Stimulated activated CD4-positive, alpha-beta T cell treated with anti-CD3 and anti-CD28 coated beads, TNF-alpha, amount 100 ng/mL, for 4 hours (primary cell): ENCODE results near the gene GSDME.

Experiments
- DNase-seq, 3 experiments: peaks; one replicate each; pipeline ENCODE4 v3.0.0-alpha.2; 2020; ENCODE audit warnings: low read depth in 3 of 3

GSDME gene

DNA sequence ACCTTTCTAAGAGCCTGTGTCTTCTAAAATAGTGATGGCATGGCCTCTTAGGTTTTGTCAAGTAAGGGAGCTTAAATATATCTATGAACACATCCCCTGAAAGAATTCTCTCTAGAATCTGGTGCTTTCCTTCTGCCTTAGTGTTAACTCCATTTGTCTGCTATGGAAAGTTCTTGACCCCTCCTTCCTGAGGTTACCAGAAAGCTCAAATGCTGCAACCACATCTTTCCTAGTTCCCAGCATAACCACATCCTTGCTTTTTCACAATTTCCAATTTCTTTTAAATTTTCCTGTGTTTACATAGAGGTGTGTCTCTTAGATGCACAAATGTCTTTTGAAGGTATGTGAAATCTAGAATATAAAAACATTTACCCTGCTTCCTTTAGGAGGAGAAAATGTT, 16.4 kb upstream of the GSDME start:
- DNase-seq, result no peak

DNA sequence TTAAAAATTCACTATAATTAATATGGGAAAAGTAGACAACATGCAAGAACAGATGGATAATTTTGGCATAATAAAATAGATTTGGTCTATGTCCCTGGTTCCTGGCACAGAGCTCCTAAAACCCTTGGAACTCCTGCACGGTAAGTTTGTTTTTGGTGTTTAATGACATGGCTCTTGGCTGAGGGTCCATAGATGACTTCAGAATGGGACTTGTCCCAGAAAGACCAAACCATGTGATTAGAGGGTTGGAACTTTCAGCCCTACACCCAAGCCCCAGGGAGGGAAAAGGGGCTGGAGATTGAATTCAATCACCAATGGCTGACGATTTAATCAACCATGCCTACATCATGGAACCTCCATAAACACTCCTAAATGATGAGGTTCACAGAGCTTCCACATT, 12.6 kb upstream of the GSDME start:
- DNase-seq, result no peak

DNA sequence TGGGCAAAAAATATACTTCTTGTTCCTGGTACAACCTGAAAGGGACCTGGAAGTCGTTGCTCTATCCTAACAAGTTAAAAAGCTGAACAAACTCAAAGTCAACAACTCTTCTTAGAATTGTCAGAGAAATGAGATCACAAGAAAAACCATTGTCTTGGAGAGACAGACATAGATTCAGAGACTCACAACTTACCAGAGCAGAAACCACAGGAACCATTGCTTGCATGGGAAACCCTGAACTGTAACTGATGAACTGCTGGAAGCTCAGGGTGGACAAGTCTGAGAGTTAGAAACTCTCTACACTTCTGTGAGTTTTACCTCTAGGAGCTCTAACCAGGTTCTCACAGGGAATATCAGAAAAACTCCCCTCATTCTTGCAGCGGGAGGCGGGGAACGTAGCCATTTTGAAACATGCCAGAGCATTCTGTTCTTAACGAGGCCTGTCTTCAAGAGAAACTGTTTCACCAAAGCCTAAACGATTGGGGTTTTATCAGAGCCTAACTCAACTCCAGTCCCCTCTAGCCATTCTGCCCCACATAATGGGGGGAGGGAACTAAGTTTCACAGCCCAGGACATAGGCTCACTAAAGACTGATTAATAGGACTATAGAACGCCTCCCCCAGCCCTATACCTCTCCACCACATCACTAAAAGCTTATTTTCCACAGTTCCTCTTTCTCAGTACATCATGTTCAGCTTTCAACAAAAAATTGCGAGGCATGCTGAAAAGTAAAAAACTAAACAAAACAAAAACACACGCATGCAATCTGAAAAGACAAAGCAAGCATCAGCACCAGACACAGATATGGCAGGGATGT, 12.0 kb upstream of the GSDME start:
- DNase-seq, result no peak

DNA sequence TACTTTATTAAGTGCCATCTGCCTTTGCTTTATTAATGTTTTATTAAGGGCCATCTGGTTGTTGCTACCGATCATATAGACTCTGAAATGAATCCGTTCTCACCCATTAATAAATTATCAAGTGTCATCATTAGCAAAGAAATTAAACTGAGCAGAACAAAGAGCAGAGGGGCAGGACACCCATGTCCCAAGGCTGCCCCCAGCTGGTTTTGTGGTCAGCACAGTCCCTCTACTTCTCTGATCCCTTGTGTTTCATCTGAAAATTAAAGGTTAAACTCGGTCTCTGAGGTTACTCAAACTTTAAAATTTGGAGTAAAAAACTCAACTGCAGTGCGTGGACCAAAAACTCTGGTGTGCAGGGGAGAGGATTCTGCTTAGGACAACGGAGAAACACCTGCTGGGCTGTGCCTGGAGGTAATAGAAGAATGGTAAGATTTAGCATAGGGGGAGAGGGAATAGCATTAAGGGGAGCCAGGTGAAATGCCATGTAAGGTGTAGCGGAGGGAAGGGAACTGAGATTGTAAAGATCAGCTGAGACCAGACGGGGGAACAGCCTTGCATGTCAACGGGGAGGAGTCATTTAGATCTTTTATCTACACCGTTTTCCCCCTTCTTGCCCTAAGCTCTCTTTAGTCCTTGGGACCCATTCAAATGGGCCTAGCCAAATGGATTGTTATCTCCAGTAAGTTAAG, 10.8 kb upstream of the GSDME start:
- no peak for DNase-seq

DNA sequence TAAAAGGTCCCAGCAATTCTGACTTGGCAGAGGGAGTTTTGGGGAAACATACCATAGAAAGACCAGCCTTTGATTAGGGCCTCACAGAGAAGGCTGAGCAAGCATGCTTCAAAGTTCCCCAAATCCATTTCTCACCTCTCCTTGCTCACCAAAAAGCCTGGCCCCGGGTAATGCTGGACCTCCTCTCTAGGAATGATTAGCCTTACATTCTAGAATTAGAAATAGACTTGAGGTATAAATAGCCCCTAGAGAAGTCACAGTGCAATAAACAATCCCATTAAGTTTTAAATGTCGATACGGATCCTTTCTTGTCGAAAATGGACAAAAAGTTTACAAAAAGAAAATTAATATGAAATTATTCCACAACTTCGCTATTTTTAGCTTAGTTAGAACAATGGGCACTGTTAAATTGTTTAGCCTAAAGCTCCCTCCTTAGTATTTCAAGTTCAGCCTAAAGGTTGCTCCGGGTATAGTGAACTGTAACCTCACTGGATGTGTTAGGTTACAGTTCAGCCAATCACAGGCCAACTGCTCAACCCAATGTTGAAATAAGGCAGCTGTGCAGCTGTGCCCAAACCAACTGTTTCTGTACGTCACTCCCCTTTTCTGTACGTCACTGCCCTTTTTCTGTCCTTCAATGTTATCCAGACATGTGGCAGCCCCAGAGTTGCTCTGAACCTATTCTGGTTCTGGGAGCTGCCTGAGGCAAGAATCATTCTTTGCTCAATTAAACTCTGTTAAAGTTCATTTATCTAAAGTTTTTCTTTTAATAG, 7.9 kb upstream of the GSDME start:
- DNase-seq, result no peak

DNA sequence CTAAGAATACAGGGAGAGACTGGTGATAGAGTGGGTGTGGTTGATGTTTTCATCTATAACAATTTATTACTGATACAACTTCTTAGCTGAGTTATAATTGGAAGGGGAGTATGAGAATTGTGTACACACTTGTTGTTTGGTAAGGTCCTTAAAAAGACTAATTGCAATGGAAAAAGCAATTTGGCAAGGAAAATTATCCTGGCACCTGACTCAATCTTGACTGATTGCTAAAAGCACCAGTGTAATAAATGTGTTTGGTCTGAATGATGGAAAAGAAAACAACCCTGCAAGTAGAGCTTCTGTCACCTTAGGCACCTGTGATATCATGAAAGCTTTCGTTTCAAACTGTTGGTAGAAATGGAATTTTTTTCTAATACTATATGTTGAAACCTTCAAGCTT, 6.7 kb upstream of the GSDME start:
- DNase-seq, result no peak

DNA sequence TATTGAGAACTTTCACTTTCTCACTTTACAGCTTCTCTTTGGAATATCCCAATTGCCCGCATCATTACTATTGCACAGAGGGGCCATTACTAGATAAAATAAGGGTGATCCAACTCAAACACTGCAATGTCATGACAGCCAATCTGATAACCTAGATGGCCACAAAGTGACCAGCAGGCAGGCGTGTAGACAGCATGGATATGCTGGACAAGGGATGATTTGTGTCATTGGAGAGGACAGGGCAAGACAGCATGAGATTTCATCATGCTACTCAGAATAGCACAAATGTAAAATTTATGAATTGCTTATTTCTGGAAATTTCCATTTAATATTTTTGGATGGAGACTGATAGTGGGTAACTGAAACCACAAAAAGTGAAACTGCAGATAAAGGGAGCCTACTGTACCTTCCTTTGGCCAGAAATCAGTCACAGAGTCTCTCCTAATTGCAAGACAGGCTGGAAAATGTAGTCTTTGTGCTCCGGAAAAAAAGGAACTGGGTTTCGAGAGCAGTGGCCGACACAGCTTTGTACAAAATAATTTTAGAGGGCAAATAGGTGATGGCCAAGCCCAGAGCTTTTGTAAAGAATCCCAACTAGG, 6.1 kb upstream of the GSDME start:
- DNase-seq, result no peak

DNA sequence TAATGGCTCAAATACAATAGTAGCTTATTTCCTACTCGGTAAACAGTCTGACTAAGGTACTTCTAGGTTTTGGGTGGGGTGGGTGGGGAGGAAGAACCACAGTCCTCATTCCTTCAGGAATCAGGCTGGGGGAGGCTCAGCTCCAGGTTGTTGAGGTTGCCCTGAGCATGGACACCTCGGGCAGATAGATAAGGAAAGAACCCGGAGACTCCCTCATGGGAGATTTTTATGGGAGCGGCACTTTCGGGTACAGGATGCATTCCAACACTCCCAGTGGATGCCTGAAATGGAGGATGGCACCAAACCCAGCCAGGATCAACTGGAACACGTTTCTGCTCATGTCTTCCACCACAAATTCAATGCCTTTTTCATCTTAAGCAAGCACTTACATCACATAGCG, 5.5 kb upstream of the GSDME start:
- no peak for DNase-seq

DNA sequence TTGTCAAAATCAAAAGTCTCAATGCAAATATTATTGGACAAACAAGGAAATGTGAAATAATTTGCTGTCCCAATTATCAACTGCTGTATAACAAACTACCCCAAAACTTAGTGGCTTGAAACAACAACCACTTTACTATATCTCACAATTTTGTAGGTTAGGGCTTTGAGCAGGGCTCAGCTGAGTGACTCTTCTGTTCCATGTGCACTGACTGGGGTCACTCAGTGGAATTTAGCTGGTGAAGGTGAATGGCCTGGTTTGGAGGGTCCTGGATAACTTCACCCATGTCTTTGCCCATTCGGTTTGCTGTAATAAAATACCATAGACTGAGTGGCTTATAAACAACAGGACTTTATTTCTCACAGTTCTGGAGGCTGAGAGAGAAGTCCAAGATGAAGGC, 3.7 kb upstream of the GSDME start:
- DNase-seq, result no peak

DNA sequence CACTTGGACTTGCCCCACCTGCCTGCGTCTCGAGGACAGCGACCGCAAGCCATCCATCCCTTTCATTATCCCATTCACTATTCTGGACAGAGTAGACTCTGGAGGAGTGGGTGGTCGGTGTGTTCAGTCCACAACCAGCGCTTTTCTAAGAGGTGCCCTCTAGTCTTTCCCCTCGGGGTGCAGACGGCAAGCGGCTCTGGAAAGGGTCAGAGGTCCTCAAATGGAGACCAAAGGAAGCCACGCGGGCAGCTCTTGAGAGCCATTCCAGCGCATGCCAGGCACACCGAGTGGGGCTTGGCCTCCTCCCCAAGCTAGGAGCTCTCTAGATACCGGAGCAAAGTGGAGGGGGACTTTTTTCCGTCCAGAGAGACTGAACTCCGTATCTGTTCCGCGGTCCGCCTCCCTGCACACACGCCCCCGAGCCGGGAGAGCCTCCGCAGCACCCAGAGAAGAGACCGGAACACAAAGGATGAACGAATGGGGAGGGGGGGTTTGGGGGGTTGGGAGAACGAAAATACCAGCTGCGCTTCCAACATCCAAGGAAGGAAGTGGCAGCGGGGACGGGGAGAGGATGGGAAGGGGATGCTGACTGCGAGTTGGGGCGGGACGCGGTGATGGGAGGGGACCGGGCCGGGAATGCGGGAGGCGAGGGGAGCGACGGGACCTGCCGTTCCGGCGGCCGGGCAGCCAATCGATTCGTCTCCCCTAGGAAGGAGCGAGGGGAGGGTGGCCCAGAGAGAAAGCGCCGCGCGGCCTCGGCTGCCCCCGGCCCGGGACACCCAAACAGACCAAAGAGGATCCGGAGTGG, 515 bp downstream of the GSDME start:
- peak in 1 of 3 experiments; percentile 24 for DNase-seq

DNA sequence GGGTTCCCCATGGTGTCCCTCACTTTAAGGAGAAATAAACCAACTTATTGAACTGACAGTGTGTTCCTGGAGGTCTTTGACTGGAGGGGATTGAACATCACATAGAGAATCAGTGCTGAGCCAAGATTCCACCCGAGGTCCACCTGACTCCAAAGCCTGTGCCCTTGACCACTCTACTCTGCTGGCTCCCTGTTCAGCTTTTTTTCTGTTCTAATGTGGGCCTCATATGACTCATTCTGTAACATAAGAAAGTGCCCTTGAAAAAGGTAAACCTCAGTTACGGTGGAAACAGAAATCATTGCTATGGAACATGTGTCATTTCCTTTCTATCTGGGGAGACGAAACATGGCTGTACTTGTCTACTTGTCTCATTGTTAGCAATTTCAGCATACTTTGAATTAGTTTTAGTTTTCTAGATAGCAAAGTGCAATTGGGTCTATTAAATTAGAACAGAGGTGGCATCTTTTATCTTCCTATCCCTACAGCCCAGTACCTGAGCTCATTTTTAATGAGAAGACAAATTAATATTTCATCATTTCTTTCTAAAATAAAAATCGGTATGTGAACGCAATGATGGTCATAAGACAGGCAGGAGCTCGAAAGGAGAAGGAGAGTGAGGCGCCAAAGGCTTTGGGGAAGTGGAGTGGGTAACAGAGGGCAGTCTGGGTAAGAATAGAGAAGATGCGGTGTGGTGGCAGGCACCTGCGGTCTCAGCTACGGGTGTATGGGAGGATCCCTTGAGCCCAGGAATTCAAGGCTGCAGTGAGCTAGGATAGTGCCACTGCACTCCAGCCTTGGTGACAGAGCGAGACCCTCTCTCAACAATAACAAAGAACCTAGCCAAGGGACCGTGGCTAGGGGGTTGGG, 1.5 kb downstream of the GSDME start:
- no peak for DNase-seq

DNA sequence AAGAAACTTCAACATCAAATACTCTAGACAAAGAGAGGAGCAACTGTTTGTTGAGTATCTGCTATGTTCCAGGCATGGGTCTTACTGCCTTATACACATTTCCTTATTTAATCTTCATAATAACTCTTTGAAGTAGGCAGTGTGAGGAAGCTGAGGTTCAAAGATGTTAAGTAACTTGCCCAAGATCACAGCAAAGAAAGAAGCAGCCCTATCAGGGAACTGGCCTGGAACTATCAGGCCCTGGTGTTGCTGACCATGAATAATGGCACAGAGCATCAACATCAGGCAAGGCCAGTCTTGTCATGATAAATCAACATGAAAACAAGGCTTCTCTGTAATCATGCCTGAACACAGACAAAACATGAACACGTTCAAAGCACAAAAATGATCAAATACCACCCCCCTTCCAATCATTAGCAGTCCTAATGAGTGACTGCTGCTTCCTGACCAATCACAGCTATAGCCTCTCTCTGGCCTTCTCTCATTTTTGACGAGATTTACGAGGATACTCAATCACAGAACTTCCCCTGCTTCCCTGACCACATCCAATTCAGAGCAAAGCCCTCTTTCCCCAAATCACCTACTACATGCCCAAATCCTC, 2.3 kb downstream of the GSDME start:
- no peak for DNase-seq

DNA sequence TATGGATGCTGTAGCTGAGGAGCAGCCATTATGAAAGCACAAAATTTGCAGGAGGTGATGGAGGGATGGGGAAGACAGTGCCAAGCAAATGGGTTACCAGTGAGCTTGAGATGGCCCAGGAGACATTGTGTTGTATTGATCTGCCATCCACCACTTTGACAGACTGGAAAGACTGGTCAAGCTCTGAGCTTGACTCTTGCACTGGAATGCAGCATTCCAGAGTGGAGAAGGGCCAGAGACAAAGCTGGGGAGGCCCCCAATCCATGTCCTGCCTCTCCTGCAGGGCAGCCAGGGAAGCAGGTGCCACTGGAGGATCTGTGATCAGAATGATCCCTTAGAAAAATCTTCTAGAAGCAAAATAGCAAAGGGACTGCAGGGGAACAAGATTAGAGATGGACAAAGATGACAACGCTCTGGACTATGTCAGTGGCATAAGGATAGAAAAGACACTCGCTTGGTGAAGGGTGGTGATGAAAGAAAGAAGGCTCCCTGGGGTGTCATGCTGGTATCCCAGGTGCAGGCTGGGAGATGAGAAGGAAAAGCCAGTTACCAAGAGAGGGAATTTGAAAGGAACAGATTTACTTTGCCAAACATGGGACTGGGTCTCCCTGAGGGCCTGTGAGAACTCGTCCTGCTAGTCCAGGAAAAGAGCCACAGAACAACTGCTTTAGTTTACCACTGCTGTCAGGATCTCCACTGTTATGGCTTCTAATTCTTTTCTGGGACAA, 5.0 kb downstream of the GSDME start:
- DNase-seq, result no peak

DNA sequence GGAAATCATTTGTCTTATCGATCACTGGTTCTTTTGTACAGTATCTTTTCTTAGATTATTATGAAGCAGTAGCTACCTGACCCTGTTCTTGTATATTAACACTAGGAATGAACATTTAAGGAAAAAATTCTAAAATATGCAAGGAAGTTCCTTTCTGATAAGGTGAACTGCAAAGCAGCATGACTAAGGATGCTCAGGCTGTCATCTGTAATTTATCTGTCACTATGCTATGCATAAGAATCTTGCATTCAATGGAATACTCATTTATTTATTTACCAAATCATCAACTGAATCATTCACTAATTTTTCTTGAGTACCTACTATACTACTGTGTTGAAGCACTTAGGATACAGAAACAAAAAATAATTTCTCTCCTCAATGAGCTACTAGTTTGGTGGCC, 5.8 kb downstream of the GSDME start:
- no peak for DNase-seq

DNA sequence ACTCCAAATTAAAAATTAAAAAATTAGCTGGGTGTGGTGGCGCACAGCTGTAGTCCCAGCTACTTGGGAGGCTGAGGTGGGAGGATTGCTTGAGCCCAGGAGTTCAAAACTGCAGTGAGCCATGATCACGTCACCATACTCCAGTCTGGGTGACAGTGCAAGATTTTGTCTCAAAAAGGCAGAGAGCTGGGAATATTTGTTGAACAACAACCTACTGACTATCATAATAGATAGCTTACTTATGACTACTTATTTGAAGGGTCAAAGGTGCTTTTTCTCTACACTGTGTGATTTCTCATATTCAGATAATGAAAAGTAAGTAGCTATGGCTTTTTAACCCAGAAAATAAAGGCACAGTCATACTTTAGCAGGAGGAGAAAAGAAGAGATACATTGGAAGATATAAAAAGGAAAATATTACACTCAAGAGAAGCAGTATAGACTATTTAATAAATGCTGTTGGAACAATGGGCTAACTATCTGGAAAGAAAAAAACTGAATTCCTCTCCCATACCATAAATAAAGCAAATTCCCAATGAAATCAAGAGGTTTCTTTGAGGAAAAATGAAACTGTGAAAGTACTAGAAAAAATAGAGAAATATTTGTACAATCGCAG, 6.7 kb downstream of the GSDME start:
- no peak for DNase-seq

DNA sequence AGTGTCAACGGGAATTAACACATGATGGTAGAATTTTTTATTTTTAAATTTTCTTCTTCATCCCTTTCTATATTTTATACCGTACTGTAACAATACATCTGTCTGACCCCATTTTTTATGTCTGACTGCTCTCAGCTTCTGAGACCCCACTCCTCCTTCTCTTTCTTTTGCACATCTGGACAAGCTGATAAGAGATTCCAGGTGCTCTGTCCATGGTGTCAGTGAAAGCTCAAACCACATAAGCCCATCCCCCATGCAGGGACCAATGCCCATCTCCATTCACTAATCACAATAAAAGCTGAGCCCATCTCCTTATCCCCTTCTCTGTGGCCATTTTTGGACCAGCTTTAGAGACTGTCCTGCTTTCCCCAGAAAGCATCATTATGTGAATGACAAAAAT, 8.7 kb downstream of the GSDME start:
- DNase-seq, result no peak

DNA sequence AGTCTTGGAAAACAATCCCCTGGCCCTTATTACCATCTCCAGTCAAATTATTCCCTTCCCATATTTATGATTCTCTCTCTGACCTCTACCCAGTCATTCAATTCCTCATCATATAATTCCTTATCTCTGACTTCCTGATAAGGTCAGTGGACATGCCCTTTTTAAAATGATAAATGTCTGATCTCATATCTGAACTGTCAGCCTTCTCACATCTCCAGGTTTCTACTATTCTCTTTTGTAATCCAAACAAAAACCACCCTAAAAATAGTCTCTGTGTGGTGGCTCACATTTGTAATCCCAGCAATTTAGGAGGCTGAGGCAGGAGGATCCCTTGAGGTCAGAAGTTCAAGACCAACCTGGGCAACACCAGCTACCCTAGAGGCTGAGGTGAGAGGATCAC, 11.9 kb downstream of the GSDME start:
- no peak for DNase-seq

DNA sequence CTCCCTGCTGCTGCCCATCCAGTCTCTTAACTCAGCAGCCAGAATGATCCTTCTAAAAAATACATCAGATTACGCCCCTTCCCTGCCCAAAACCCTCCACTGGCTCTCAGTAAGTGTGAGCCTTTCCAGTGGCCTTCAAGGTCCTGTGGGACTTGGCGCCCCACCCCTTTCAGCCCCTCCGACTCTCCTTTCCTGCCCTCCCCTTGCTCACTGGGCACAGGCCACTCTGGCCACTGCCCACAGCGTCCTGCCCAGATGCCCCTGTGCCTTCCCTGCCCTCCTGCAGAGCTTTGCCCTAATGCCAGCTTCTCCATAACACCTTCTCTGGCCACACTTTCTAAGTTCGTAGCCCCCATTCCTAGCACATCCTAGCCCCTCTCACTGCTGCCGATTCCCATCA, 13.8 kb downstream of the GSDME start:
- DNase-seq, result no peak
